ENCODE results near the gene ATP5PO. TPM values are rescaled to one million over a fixed set of nuclear protein-coding genes. Genes with fewer than 3 reads are reported as not detected.

Gene ATP5PO
- total RNA-seq, 2 experiments from 2014 or later: 210 to 227 TPM

DNA sequence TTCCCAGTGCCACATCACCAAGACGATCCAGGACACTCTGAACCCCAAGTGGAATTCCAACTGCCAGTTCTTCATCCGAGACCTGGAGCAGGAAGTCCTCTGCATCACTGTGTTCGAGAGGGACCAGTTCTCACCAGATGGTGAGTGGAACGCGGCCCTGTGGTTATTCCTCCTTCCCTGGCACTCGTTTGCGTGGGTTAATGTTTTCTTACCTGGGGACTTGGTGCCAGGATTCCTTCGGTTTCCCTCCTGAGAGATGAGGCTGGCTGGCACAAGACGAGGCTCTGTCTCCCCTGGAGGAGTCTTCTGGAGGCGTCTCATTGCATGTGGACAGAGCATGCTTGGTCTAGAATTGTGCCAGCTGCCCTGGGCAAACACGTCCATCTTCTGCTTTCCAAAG lies 29.3 kb downstream of the ATP5PO start:
- Histone ChIP-seq H2AFZ (ENCODE audit: low read length) (no peak overlapping the region), H3K4me2 (ENCODE audit: low read length) (no peak overlapping the region), H3K27ac (ENCODE audit: low read depth, low read length, poor library complexity, severe bottlenecking) (no peak overlapping the region), H3K4me3 (ENCODE audit: low read depth, low read length, poor library complexity, severe bottlenecking) (no peak overlapping the region), H4K20me1 (ENCODE audit: insufficient read depth, low read length) (no peaks in the 10 kb centered on the region), H3K36me3 (ENCODE audit: insufficient read depth, low read length) (no peaks in the 10 kb centered on the region), H3K9me3 (ENCODE audit: low read length) (no peaks in the 10 kb centered on the region), H3K9me2 (ENCODE audit: insufficient read depth, low read length) (no peaks in the 10 kb centered on the region), H3K4me1 (ENCODE audit: insufficient read depth, low read length, poor library complexity, severe bottlenecking) (no peaks in the 10 kb centered on the region), H3K79me2 (ENCODE audit: insufficient read depth, low read depth, low read length) (no peaks in the 10 kb centered on the region)
- TF ChIP-seq, protein P1, sequence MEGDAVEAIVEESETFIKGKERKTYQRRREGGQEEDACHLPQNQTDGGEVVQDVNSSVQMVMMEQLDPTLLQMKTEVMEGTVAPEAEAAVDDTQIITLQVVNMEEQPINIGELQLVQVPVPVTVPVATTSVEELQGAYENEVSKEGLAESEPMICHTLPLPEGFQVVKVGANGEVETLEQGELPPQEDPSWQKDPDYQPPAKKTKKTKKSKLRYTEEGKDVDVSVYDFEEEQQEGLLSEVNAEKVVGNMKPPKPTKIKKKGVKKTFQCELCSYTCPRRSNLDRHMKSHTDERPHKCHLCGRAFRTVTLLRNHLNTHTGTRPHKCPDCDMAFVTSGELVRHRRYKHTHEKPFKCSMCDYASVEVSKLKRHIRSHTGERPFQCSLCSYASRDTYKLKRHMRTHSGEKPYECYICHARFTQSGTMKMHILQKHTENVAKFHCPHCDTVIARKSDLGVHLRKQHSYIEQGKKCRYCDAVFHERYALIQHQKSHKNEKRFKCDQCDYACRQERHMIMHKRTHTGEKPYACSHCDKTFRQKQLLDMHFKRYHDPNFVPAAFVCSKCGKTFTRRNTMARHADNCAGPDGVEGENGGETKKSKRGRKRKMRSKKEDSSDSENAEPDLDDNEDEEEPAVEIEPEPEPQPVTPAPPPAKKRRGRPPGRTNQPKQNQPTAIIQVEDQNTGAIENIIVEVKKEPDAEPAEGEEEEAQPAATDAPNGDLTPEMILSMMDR (conservative IDR thresholded peaks at IDR 0.05; ENCODE audit: low read length): no peak
- TF ChIP-seq EZH2phosphoT487 (IDR thresholded peaks at IDR 0.05; ENCODE audit: borderline replicate concordance, low read depth, low read length): no peak
- no TSS peak for BruUV-seq (replicated peaks)
- no peak for DNase-seq (ENCODE audit: low spot score)
- ChIA-PET CTCF (ENCODE audit: unreplicated experiment) (no interaction called here), POLR2A (no interaction called here)
- intact Hi-C loops (cut with micrococcal nuclease; ENCODE audit: unreplicated experiment): no loop called here

DNA sequence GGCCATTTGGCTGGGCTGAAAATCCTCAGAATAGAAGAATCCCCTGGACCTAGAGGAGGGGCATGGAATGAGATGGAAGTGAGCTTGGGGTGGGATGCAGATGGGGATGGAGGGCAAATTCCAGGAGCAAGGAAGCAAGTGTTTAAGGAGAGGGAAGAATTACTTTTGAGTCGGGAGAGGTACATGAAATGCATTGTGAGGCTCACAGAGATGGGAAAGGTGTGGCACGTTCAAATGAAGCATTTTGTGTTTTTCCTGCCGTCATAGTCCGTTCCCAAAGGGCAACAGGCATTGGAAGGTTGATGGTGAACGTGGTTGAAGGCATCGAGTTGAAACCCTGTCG lies 30.5 kb downstream of the ATP5PO start:
- Histone ChIP-seq H3K4me2 (ENCODE audit: low read length) (no peak overlapping the region), H3K9me3 (ENCODE audit: low read length) (no peaks in the 10 kb centered on the region), H3K79me2 (ENCODE audit: insufficient read depth, low read depth, low read length) (no peaks in the 10 kb centered on the region), H3K4me3 (ENCODE audit: low read depth, low read length, poor library complexity, severe bottlenecking) (no peak overlapping the region), H2AFZ (ENCODE audit: low read length) (no peak overlapping the region), H4K20me1 (ENCODE audit: insufficient read depth, low read length) (no peaks in the 10 kb centered on the region), H3K27ac (ENCODE audit: low read depth, low read length, poor library complexity, severe bottlenecking) (no peak overlapping the region), H3K36me3 (ENCODE audit: insufficient read depth, low read length) (no peaks in the 10 kb centered on the region), H3K9me2 (ENCODE audit: insufficient read depth, low read length) (no peaks in the 10 kb centered on the region), H3K4me1 (ENCODE audit: insufficient read depth, low read length, poor library complexity, severe bottlenecking) (no peaks in the 10 kb centered on the region)
- BruUV-seq (replicated peaks): no TSS peak
- intact Hi-C loops (cut with micrococcal nuclease; ENCODE audit: unreplicated experiment): no loop called here
- no peak for TF ChIP-seq EZH2phosphoT487 (IDR thresholded peaks at IDR 0.05; ENCODE audit: borderline replicate concordance, low read depth, low read length)
- TF ChIP-seq, protein P1 (conservative IDR thresholded peaks at IDR 0.05; ENCODE audit: low read length): no peak
- ChIA-PET CTCF (ENCODE audit: unreplicated experiment) (no interaction called here), POLR2A (no interaction called here)
- DNase-seq (ENCODE audit: low spot score): no peak

DNA sequence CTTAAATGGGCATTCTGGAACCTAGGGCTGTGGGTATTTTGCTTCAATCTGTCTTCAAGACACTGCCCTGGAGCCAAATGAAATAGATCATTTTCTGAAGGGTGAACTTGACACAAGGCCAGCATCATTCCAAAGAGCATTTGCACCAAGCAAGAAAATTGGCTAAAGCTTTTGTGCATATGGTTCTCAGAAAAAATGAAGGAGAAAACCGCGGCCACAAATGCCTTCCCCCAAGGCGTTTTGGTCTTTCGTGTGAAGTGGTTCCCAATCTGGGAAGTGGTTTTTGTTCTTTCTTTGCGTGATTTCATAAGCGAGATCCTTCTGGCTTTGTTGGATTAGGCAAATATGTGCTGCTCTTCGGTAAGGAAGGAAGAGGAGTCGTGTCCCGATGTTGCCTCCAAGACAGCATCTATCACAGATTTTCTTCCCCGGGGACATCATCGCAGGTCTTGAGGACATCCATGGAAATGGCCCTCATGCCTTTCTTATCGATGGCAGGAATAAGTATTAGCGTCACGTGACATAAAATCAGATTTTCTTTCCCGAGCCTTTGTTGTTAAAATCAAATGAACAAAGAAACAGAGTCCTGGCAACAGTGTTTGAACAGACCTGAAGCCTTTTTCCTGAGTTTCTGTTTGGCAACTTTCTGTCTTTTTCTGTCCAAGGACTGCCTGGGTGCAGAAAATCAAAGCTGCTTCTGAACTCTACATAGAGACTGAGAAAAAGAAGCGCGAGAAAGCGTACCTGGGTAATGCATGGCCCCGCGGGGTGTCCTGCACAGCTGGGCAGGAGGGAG lies 31.0 kb downstream of the ATP5PO start:
- H3K9me2 ChIP-seq (ENCODE audit: insufficient read depth, low read length): no peaks in the 10 kb centered on the region
- intact Hi-C loops (cut with micrococcal nuclease; ENCODE audit: unreplicated experiment): no loop called here
- TF ChIP-seq, protein P1 (conservative IDR thresholded peaks at IDR 0.05; ENCODE audit: low read length): no peak
- no peak for TF ChIP-seq EZH2phosphoT487 (IDR thresholded peaks at IDR 0.05; ENCODE audit: borderline replicate concordance, low read depth, low read length)
- H2AFZ ChIP-seq (ENCODE audit: low read length): no peak overlapping the region
- CTCF ChIA-PET (ENCODE audit: unreplicated experiment): no interaction called here
- no peak for DNase-seq (ENCODE audit: low spot score)
- H3K36me3 ChIP-seq (ENCODE audit: insufficient read depth, low read length): no peaks in the 10 kb centered on the region
- POLR2A ChIA-PET: no interaction called here
- no TSS peak for BruUV-seq (replicated peaks)
- no peaks in the 10 kb centered on the region for H3K79me2 ChIP-seq (ENCODE audit: insufficient read depth, low read depth, low read length)
- no peaks in the 10 kb centered on the region for H4K20me1 ChIP-seq (ENCODE audit: insufficient read depth, low read length)
- no peak overlapping the region for H3K4me3 ChIP-seq (ENCODE audit: low read depth, low read length, poor library complexity, severe bottlenecking)
- H3K9me3 ChIP-seq (ENCODE audit: low read length): no peaks in the 10 kb centered on the region
- H3K4me1 ChIP-seq (ENCODE audit: insufficient read depth, low read length, poor library complexity, severe bottlenecking): no peaks in the 10 kb centered on the region
- H3K27ac ChIP-seq (ENCODE audit: low read depth, low read length, poor library complexity, severe bottlenecking): no peak overlapping the region
- H3K4me2 ChIP-seq (ENCODE audit: low read length): no peak overlapping the region

All from OCI-LY7 (cell line).